Hematopoietic multipotent progenitor cell treated with erythropoietin and hydrocortisone succinate and interleukin-3 and kit ligand, for 4 days (in vitro differentiated cells): ENCODE results near the gene NKRF.

Experiments
- DNase-seq: peaks from one replicate; pipeline ENCODE4 v3.0.0-alpha.2; 2015

Gene NKRF

GRCh38 chrX:119605464-119606279, 552 bp downstream of the NKRF start:
- peak; percentile 49 for DNase-seq

DNA sequence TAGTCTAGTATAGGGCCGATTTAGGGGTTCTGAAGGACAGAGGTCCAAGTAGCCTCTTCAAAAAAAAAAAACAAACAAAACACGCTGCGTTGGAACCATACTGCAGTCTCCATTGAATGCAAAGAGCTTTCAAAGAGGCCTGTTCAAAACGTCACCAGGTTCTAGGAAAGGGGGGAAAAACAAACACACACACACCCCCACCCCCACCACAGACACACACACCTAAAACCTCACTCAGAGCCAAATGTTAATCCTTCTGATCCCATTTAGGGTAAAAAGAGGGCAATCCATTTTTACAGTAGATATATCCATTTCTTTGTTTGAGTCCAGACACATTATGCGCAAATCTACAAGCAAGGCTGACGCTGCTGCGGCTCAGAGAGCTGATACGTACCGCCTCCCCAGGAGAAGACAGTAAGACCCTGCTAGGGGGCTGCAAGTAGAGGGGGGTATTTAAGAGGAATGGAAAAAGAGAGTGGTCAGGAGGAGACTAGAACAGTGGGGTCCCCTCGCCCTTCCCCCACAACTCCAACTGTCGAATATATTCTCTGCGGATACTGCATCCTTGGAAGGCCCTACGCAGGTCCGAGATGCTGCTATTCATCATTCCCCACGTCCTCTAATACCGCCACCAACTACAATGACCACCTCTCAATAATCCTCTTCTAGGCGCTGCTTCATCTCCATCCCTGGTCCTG, 1.3 kb downstream of the NKRF start:
- DNase-seq = no peak

GRCh38 chrX:119602701-119603255, 3.4 kb downstream of the NKRF start:
- no peak for DNase-seq

GRCh38 chrX:119589810-119590209, 16.4 kb downstream of the NKRF start:
- DNase-seq = no peak

DNA sequence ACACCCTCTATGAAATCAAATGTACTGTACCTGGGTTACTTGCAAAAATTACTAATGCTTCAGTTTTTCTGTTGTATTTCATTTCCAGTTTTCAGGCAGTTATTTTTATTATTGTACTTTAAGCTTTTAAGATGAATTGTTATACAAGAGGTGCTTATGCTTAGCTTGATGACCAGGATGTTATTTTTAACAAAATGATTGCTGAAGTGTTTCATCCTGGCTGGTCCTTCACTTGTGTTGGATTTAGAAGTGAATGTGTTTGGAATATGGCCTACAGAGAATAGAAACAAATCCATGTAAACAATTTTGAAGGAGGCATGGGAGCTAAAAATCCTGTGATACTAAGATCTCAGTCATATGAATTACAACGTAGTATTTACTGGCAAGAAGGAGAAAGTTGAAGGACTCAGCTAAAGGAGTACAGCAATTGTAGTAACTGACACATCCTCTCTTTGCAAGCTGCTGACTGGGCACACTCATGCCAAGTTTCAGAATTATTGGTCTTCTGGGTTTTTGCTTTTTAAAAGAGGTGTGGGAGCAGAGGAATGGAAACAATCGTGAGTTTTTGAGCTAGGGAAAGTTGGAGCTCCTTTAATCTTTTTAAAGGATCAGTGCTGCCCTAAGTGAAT, 22.7 kb downstream of the NKRF start:
- no peak for DNase-seq

DNA sequence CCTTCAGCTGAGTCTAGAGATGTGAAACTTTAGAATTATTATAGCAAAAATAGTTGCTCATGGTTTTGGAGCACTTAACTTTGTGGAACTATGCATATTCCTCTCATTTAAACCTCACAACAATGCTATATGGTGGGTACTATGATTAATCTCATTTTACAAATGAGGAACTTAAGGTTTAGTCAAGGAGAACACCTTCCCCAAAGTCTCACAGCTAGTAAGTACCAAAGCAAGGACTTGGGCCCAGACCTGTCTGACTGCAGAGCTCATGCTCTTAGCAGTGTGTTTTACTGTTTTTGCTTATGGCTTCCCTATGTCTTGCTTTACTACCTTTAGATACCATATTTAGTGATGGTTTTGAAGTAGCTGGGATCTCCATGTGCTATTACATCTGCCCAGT, 26.8 kb downstream of the NKRF start:
- no peak for DNase-seq

GRCh38 chrX:119574394-119575266, 31.6 kb downstream of the NKRF start, which contains the start of gene UBE2A:
UBE2A (plus strand) TSS chrX:119574563; CDS start chrX:119574712, 149 bp downstream.
- peak; percentile 95 for DNase-seq

DNA sequence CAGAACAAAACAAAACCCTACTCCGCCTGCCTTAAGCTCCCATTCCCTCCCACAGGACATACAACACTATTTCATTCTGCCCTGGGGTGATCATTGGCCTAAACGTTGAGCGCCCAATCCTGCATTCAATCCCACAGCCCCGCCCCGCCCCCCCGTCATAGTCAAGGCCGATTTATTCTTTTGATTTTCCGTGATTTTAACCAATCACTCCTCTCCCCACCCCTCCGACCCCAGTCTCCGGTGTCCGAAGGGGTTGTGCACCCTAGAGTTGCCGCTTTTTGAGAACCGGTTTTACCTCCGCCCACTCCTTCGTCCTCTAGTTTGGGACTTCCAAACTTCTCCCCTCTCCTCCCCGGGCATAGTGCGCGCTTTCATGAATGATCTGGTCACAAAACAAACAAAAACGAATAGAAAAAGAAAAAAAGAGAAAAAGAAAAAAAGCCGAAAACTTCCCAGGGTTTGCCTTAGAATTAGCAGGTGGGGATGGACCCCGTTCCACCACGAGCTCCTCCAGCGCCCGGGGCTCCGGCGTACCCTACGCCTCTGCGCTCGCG, 32.3 kb downstream of the NKRF start:
- peak; percentile 33 for DNase-seq

DNA sequence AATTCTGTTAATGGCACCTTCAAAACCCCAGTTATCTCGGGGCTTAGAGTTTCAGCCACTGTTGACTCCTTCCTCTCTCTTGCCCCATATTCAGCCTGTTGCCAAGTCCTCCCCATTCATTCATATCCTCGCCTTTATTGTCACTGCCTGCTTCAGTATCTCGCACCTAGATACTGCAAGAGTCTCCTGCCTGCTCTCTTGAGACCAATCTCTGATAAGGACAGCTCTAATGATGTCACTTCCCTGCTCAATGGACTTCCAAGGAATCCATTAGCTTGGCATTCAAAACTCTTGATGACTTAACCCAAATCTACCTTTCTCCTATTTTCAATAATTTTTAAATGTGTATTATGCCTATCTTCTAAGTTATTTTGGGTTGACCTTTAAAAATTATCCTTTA, 33.0 kb downstream of the NKRF start:
- no peak for DNase-seq

DNA sequence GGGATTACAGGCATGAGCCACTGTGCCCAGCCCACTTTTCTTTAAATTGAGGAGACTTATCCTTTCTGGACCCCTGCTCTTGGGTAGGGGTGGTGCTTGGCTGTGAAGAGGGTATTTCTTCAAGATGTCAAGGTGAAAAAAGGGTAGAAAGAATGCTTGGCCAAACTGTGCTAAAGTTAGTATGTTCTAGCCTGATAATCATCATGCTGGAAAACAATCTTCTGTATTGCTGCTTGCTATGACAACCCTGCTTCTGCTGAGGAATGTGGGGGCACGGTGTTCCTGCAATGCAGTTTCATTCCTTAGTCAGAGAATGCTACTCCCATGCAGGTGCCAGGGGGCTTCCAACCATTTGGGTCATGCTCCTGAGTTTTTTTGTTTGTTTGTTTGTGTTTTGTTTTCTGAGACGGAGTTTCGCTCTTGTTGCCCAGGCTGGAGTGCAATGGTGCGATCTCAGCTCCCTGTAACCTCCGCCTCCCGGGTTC, 35.8 kb downstream of the NKRF start:
- DNase-seq = no peak

DNA sequence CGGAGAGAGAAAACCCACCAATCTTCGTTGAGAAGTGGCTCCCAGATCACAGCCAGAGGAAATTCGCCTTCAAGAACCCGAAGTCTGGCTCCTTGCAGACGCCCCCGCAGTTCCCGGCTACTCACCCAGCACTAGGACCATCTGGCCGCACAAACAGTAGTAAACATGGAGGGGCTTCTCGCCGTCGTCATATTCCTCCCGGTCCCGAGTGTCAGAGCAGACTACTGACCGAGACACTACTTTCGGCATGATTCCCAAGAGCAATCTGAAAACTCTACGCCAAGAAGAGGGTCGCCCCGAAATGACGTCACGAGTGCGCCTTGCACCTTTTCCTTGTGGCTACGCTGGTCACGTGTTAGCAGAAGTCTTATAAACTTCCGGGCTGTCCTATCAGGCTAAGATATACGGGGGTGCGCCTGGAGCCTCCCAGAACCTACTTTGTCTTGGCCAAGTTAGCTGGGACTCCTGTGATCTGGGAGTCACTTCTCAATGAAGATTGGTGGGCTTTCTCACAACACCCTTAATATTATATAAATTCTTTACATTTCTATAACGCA, 41.0 kb downstream of the NKRF start, which contains the start of gene STEEP1:
Gene STEEP1, minus strand, starts transcription at position 303 of the 557 bp plus-strand sequence. Its CDS starts 54 bp downstream, at position 249.
- DNase-seq = peak; percentile 96

GRCh38 chrX:119552508-119552907, 53.7 kb downstream of the NKRF start:
- no peak for DNase-seq

- DNase-seq = no peak
Measured at GRCh38 chrX:119549327-119550016, 56.8 kb downstream of the NKRF start.

DNA sequence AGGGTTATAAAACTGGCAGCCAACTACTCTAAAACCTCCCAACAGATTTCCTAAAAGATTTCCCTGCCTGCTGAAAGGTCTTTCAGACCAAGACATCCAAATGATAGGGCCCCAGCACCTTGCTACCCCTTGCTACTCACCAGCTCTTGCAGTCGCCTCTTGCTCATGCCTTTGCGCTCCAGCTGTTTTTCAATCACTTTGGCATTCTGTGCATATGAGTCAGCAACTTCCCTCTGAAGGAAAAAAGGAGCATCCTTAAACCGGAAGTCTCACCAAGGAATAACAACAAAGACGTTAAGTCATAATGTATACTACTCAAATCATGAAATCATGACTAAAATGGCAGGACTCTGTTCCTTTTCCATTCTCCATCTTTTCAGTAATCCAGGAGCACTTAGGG, 65.0 kb downstream of the NKRF start:
- DNase-seq = no peak

- DNase-seq = no peak
Measured at GRCh38 chrX:119539872-119540271, 66.4 kb downstream of the NKRF start.
